Neuronal stem cell (in vitro differentiated cells): ENCODE data around the gene PLET1.
"Not testable (repeated sequence)": the region's sequence is repeated elsewhere in the genome, so short reads cannot be mapped to it uniquely, and the experiment has no call there.

Source experiments
- DNase-seq: peaks from one replicate; pipeline ENCODE4 v3.0.0-alpha.2; 2013; ENCODE audit warnings: low spot score
- H2AFZ ChIP-seq: one replicate; pipeline ENCODE4 v1.6.1; 2013; ENCODE audit warnings: mild to moderate bottlenecking, low read length, inconsistent platforms
- H2AK5ac ChIP-seq: 2 replicates; pipeline ENCODE4 v1.6.1; 2013; ENCODE audit warnings: low read depth, mild to moderate bottlenecking, inconsistent platforms, low read length, moderate library complexity, mixed read lengths
- H2BK120ac ChIP-seq: 2 replicates; pipeline ENCODE4 v1.6.1; 2013; ENCODE audit warnings: low read depth, mild to moderate bottlenecking, inconsistent platforms, low read length, moderate library complexity, mixed read lengths
- H2BK12ac ChIP-seq: one replicate; pipeline ENCODE4 v1.6.1; 2013; ENCODE audit warnings: low read length, inconsistent platforms
- H2BK15ac ChIP-seq: 2 replicates; pipeline ENCODE4 v1.6.1; 2013; ENCODE audit warnings: mild to moderate bottlenecking, low read length, inconsistent platforms, mixed read lengths
- H2BK5ac ChIP-seq: one replicate; pipeline ENCODE4 v1.6.1; 2013; ENCODE audit warnings: inconsistent platforms, mild to moderate bottlenecking, low read length, moderate library complexity
- H3K14ac ChIP-seq: one replicate; pipeline ENCODE4 v1.6.1; 2013; ENCODE audit warnings: low read length, inconsistent platforms
- H3K18ac ChIP-seq: 2 replicates; pipeline ENCODE4 v1.6.1; 2013; ENCODE audit warnings: low read length, inconsistent platforms
- H3K23ac ChIP-seq: 2 replicates; pipeline ENCODE4 v1.6.1; 2013; ENCODE audit warnings: low read depth, mild to moderate bottlenecking, mixed read lengths, low read length, inconsistent platforms; ENCODE audit not compliant: poor library complexity
- H3K27ac ChIP-seq: replicated peaks from 3 replicates; pipeline ENCODE4 v1.5.1; 2013; ENCODE audit warnings: low read length, inconsistent platforms
- H3K27me3 ChIP-seq, 3 experiments: 2 replicates each; pipeline ENCODE4 v1.6.1; 2013; ENCODE audit warnings: low read length in 3 of 3, mild to moderate bottlenecking in 2 of 3, inconsistent platforms in 1 of 3, low read depth in 1 of 3, mixed read lengths in 1 of 3, moderate library complexity in 1 of 3; ENCODE audit not compliant: control insufficient read depth in 3 of 3, insufficient read depth in 3 of 3
- H3K36me3 ChIP-seq, 2 donors: replicated peaks in 1 of 2; 2 replicates each; pipeline ENCODE4 v1.6.1; 2013; ENCODE audit warnings: low read length in 2 of 2; ENCODE audit not compliant: control insufficient read depth in 2 of 2, insufficient read depth in 2 of 2
- H3K4ac ChIP-seq: 2 replicates; pipeline ENCODE4 v1.6.1; 2013; ENCODE audit warnings: inconsistent platforms, mild to moderate bottlenecking, low read length, moderate library complexity
- H3K4me1 ChIP-seq, 2 donors: 1 replicate in 1 of 2; 2 replicates in 1 of 2; pipeline ENCODE4 v1.6.1; 2013; ENCODE audit warnings: low read length in 2 of 2, low read depth in 1 of 2; ENCODE audit not compliant: control insufficient read depth in 2 of 2, insufficient read depth in 1 of 2
- H3K4me2 ChIP-seq: one replicate; pipeline ENCODE4 v1.6.1; 2013; ENCODE audit warnings: mild to moderate bottlenecking, low read length, inconsistent platforms; ENCODE audit not compliant: insufficient read depth, poor library complexity, severe bottlenecking
- H3K4me3 ChIP-seq, 2 donors: 2 replicates each; pipeline ENCODE4 v1.5.1; 2013; ENCODE audit warnings: low read length in 2 of 2, mild to moderate bottlenecking in 2 of 2, inconsistent platforms in 1 of 2, moderate library complexity in 1 of 2
- H3K79me1 ChIP-seq: one replicate; pipeline ENCODE4 v1.6.1; 2013; ENCODE audit warnings: low read depth, mild to moderate bottlenecking, inconsistent platforms, low read length, moderate library complexity
- H3K9ac ChIP-seq: one replicate; pipeline ENCODE4 v1.6.1; 2013; ENCODE audit warnings: mild to moderate bottlenecking, low read depth, low read length, inconsistent platforms; ENCODE audit not compliant: poor library complexity
- H3K9me3 ChIP-seq, 2 donors: replicated peaks in 1 of 2; 2 replicates each; pipeline versions ENCODE3 to v1.6.1; 2013; ENCODE audit warnings: low read length in 2 of 2, mild to moderate bottlenecking in 2 of 2, inconsistent platforms in 1 of 2, low read depth in 1 of 2, mixed read lengths in 1 of 2, moderate library complexity in 1 of 2; ENCODE audit not compliant: control insufficient read depth in 2 of 2, insufficient read depth in 1 of 2
- H4K8ac ChIP-seq: one replicate; pipeline ENCODE4 v1.6.1; 2013; ENCODE audit warnings: low read depth, mild to moderate bottlenecking, inconsistent platforms, low read length, moderate library complexity
- H4K91ac ChIP-seq: one replicate; pipeline ENCODE4 v1.6.1; 2013; ENCODE audit warnings: low read length, low read depth, mild to moderate bottlenecking, inconsistent platforms; ENCODE audit not compliant: poor library complexity
- WGBS, 2 donors: extraction: QIAGEN DNeasy Blood & Tissue Kit; methylation state at CpG; one replicate each; pipeline ENCODE4 v1.1.7; 2013; ENCODE audit warnings: missing lambda C conversion rate in 2 of 2, mixed read lengths in 1 of 2; ENCODE audit not compliant: insufficient read length in 2 of 2, insufficient replicate concordance in 1 of 2; ENCODE audit errors: extremely low coverage in 2 of 2; 5-methylcytosine and 5-hydroxymethylcytosine counted together

The PLET1 gene

GRCh38 chr11:112210890-112211289 lies 49.8 kb downstream of the PLET1 start:
- Histone ChIP-seq H3K9ac (no peak overlapping the region), H2AK5ac (no peak overlapping the region), H2BK12ac (no peak overlapping the region), H3K4ac (no peak overlapping the region), H2BK15ac (no peak overlapping the region), H2AFZ (no peak overlapping the region), H2BK120ac (no peak overlapping the region), H3K9me3 (no peaks in the 10 kb centered on the region), H3K18ac (no peak overlapping the region), H3K36me3 (no peaks in the 10 kb centered on the region), H4K91ac (no peak overlapping the region), H2BK5ac (no peak overlapping the region), H3K14ac (no peak overlapping the region), H3K4me2 (no peak overlapping the region), H4K8ac (no peak overlapping the region), H3K79me1 (no peaks in the 10 kb centered on the region), H3K4me3 (no peak overlapping the region), H3K27me3 (peaks cover 0 to 4% (median 0%) of the 10 kb centered on the region in 3 experiments), H3K4me1 (no peaks in the 10 kb centered on the region), H3K27ac (no peak overlapping the region), H3K23ac (no peak overlapping the region)
- no CpG with 5 or more reads among the region's 1 CpG for WGBS, 2 donors
- DNase-seq, result no peak

GRCh38 chr11:112206071-112206470 lies 54.6 kb downstream of the PLET1 start:
- no peak overlapping the region for H3K27ac ChIP-seq
- no peak overlapping the region for H3K18ac ChIP-seq
- no peak overlapping the region for H4K8ac ChIP-seq
- no peak overlapping the region for H3K9ac ChIP-seq
- no peak overlapping the region for H2BK15ac ChIP-seq
- H2BK12ac ChIP-seq, result no peak overlapping the region
- H3K79me1 ChIP-seq, result no peaks in the 10 kb centered on the region
- H2AFZ ChIP-seq, result no peak overlapping the region
- no peak overlapping the region for H3K14ac ChIP-seq
- no peak overlapping the region for H3K23ac ChIP-seq
- no peak overlapping the region for H2BK5ac ChIP-seq
- H4K91ac ChIP-seq, result no peak overlapping the region
- H3K9me3 ChIP-seq, result no peaks in the 10 kb centered on the region
- WGBS, 2 donors, result no CpG with 5 or more reads among the region's 23 CpGs
- H3K4ac ChIP-seq, result no peak overlapping the region
- H3K4me1 ChIP-seq, result no peaks in the 10 kb centered on the region
- no peaks in the 10 kb centered on the region for H3K36me3 ChIP-seq
- no peak overlapping the region for H3K4me2 ChIP-seq
- no peak for DNase-seq
- peaks cover 0 to 4% (median 0%) of the 10 kb centered on the region in 3 experiments for H3K27me3 ChIP-seq
- H3K4me3 ChIP-seq, result no peak overlapping the region
- no peak overlapping the region for H2AK5ac ChIP-seq
- H2BK120ac ChIP-seq, result no peak overlapping the region

GRCh38 chr11:112200252-112200651 lies 60.4 kb downstream of the PLET1 start:
- Histone ChIP-seq H2BK5ac (no peak overlapping the region), H3K23ac (no peak overlapping the region), H3K79me1 (no peaks in the 10 kb centered on the region), H2BK15ac (no peak overlapping the region), H3K4me3 (no peak overlapping the region), H3K4me2 (no peak overlapping the region), H2AFZ (no peak overlapping the region), H3K14ac (no peak overlapping the region), H3K4ac (no peak overlapping the region), H3K9me3 (no peaks in the 10 kb centered on the region), H4K91ac (no peak overlapping the region), H3K18ac (no peak overlapping the region), H2AK5ac (no peak overlapping the region), H3K36me3 (no peaks in the 10 kb centered on the region), H3K27me3 (no peaks in the 10 kb centered on the region), H3K4me1 (no peaks in the 10 kb centered on the region), H2BK120ac (no peak overlapping the region), H4K8ac (no peak overlapping the region), H3K27ac (no peak overlapping the region), H3K9ac (no peak overlapping the region), H2BK12ac (no peak overlapping the region)
- no peak for DNase-seq
- WGBS, 2 donors, result no CpG with 5 or more reads among the region's 2 CpGs

DNA sequence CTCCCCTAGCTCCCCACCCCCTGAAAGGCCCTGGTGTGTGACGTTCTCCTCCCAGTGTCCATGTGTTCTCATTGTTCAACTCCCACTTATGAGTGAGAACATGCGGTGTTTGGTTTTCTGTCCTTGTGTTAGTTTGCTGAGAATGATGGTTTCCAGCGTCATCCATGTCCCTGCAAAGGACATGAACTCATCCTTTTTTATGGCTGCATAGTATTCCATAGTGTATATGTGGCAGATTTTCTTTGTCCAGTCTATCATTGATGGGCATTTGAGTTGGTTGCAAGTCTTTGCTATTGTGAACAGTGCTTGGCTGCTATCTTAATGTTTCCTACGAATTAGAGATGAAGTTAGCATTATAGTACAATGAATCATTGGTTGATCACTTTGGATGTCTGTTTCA lies 61.6 kb downstream of the PLET1 start:
- H4K8ac ChIP-seq, H3K27me3 ChIP-seq, H3K4ac ChIP-seq, H3K23ac ChIP-seq, H2AK5ac ChIP-seq, H3K14ac ChIP-seq, H3K79me1 ChIP-seq, DNase-seq, H2BK5ac ChIP-seq, H2AFZ ChIP-seq, H3K4me3 ChIP-seq, H4K91ac ChIP-seq, H3K9me3 ChIP-seq, H3K4me2 ChIP-seq, H2BK120ac ChIP-seq, H3K4me1 ChIP-seq, H2BK15ac ChIP-seq, H3K36me3 ChIP-seq, H3K27ac ChIP-seq, H2BK12ac ChIP-seq, H3K9ac ChIP-seq, H3K18ac ChIP-seq: not testable (repeated sequence)
- no CpG with 5 or more reads among the region's 4 CpGs for WGBS, 2 donors
